Endothelial cell (in vitro differentiated cells): Measurements from ENCODE around the gene CACNB4. TPM values are rescaled to one million over a fixed set of nuclear protein-coding genes. Genes with fewer than 3 reads are reported as not detected.

ENCODE experiments used
- DNase-seq: peaks from one replicate; pipeline ENCODE4 v3.0.0; 2021; ENCODE audit warnings: low spot score
- H3K27ac Mint-ChIP-seq: one replicate; pipeline ENCODE4 v1.8.0; 2021; ENCODE audit warnings: mixed read lengths, inconsistent platforms; ENCODE audit not compliant: unreplicated experiment
- H3K27me3 Mint-ChIP-seq: one replicate; pipeline ENCODE4 v1.8.0; 2021; ENCODE audit warnings: mild to moderate bottlenecking, moderate library complexity, mixed read lengths, inconsistent platforms; ENCODE audit not compliant: unreplicated experiment
- H3K36me3 Mint-ChIP-seq: one replicate; pipeline ENCODE4 v1.8.0; 2021; ENCODE audit warnings: mild to moderate bottlenecking, low read depth, mixed read lengths, inconsistent platforms; ENCODE audit not compliant: unreplicated experiment
- H3K4me1 Mint-ChIP-seq: one replicate; pipeline ENCODE4 v1.8.0; 2021; ENCODE audit warnings: mild to moderate bottlenecking, mixed read lengths, inconsistent platforms; ENCODE audit not compliant: unreplicated experiment
- H3K4me3 Mint-ChIP-seq: one replicate; pipeline ENCODE4 v1.8.0; 2021; ENCODE audit warnings: mild to moderate bottlenecking, mixed read lengths, inconsistent platforms; ENCODE audit not compliant: unreplicated experiment
- H3K9me3 Mint-ChIP-seq: one replicate; pipeline ENCODE4 v1.8.0; 2021; ENCODE audit warnings: mixed read lengths, inconsistent platforms; ENCODE audit not compliant: unreplicated experiment
- total RNA-seq: library from RNA; stranded (reverse); fragmentation: NEBNext Ultra II Directional; extraction: Animal tissue kit (Norgen Biotek cat#: 25700); gene quantifications from one replicate; pipeline ENCODE4 v1.2.1, GENCODE V29; 2021; ENCODE audit not compliant: unreplicated experiment
- TF ChIP-seq, protein P1 (sequence below): fragments of 200-600 bp; sonication (generic); IDR thresholded peaks from one replicate; pipeline ENCODE4 v1.5.0; 2021; ENCODE audit warnings: antibody characterized with exemption; ENCODE audit not compliant: unreplicated experiment

CACNB4 gene
- total RNA-seq, 1 donor from 2014 or later, result 1.5 TPM

DNA sequence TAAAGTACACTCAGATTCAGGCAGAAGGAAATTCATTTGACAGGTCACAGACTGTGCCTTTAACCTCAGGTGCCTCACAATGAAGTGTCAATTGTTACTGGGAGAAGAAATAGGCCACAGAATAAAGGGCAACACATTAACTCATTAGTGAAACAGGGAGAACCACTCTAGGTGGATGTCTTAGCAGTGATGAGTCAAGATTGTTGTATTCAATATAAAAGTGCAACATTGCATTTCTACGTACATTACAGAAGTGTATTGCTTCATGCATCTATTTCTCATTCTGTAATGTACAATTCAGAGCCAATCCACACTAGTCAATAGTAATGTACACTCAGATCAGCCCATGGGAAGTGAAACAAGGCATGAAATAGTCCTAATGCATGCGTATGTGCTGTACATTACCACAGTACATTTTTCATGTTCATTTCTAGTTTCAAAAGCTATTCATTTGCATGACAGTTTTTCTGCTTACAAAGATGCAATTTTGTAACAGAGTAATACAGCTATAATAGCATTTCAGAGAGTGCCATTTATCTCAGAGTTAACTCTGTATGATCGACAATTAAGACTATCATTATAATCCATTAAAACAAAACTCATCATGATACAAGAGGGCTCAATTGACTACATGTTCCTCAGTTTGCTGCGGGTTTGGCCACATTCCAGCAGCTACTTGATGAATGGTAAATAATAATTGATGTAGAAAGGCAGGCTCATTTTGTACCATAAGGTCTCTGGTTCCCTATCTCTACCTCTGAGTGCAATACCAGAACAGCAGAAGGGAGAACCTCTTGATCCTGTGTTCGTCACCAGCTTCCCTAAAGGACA, 258.4 kb downstream of the CACNB4 start:
- Mint-ChIP-seq H3K4me3 (no peak overlapping the region), H3K9me3 (no peaks in the 10 kb centered on the region), H3K36me3 (no peaks in the 10 kb centered on the region), H3K27me3 (no peaks in the 10 kb centered on the region), H3K27ac (no peak overlapping the region), H3K4me1 (peaks cover 24% of the 10 kb centered on the region)
- TF ChIP-seq, protein P1, sequence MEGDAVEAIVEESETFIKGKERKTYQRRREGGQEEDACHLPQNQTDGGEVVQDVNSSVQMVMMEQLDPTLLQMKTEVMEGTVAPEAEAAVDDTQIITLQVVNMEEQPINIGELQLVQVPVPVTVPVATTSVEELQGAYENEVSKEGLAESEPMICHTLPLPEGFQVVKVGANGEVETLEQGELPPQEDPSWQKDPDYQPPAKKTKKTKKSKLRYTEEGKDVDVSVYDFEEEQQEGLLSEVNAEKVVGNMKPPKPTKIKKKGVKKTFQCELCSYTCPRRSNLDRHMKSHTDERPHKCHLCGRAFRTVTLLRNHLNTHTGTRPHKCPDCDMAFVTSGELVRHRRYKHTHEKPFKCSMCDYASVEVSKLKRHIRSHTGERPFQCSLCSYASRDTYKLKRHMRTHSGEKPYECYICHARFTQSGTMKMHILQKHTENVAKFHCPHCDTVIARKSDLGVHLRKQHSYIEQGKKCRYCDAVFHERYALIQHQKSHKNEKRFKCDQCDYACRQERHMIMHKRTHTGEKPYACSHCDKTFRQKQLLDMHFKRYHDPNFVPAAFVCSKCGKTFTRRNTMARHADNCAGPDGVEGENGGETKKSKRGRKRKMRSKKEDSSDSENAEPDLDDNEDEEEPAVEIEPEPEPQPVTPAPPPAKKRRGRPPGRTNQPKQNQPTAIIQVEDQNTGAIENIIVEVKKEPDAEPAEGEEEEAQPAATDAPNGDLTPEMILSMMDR, result no peak
- no peak for DNase-seq

DNA sequence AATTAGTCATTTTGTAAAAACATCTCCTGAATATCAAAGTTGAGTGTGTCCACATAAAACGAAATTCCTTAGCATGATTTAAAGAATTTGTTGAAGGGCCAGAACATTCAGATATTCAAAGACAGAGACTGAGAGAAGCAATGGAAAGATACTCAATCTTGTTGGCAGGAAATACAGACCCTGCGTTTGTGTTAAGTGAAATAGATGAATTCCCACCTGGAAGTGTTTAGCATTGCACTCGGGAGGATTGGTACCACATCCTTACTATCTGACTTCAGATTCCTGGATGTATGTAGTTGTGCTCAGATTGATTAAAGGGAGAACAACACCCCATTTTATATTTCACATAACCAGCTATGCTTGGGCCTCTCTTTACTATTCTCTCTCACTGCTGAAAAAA, 260.9 kb downstream of the CACNB4 start:
- TF ChIP-seq, protein P1, result no peak

DNA sequence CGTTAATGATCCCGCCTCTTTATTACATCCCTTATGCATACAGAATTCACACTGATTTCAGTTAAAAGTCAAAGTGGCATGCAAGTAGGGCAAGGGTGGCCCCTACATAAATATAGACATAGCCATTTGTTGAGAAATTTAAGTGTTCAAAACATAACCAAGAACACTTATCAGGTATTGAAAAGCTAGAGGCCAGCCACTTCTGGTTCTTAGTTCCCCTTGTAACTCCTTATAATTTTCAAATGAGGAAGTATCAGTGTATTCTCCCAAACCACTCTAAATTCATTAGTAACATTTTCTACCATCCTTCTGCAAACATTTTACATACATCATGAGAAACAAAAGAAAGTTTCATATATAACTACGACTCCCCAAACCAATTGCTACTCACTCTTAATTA, 264.9 kb downstream of the CACNB4 start:
- no peak overlapping the region for H3K27ac Mint-ChIP-seq

More for the DNA sequence above, 260.9 kb downstream of the CACNB4 start:
- no peak for DNase-seq
- Mint-ChIP-seq H3K36me3 (no peaks in the 10 kb centered on the region), H3K4me1 (peaks cover 8% of the 10 kb centered on the region), H3K9me3 (no peaks in the 10 kb centered on the region), H3K27me3 (no peaks in the 10 kb centered on the region), H3K27ac (no peak overlapping the region), H3K4me3 (no peak overlapping the region)

DNA sequence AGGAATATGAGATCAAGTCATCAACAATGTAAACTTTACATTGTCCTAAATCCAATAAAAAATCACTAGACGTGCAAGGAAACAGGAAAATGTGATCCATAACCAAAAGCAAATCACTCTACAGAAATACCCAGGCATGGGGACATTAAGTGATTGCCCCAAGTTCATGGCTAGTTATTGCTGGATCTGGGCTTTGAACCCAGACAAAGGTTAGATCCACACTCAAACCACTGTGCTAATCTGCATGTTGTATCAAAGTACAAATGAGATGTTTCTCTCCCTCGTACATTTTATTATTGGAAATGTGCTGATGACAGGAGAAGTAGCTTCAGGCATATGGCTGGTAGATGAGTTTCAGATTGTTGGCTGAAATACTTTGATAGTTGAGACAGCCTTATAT, 267.9 kb downstream of the CACNB4 start:
- TF ChIP-seq, protein P1, result no peak
- DNase-seq, result no peak
- Mint-ChIP-seq H3K27me3 (peaks cover 9% of the 10 kb centered on the region), H3K9me3 (no peaks in the 10 kb centered on the region), H3K4me1 (peaks cover 32% of the 10 kb centered on the region), H3K4me3 (no peak overlapping the region), H3K27ac (no peak overlapping the region), H3K36me3 (no peaks in the 10 kb centered on the region)

More for the DNA sequence above, 264.9 kb downstream of the CACNB4 start:
- DNase-seq, result no peak
- Mint-ChIP-seq H3K27me3 (peaks cover under 1% of the 10 kb centered on the region), H3K4me1 (peaks cover 15% of the 10 kb centered on the region), H3K36me3 (no peaks in the 10 kb centered on the region), H3K9me3 (no peaks in the 10 kb centered on the region), H3K4me3 (no peak overlapping the region)
- TF ChIP-seq, protein P1, result no peak

DNA sequence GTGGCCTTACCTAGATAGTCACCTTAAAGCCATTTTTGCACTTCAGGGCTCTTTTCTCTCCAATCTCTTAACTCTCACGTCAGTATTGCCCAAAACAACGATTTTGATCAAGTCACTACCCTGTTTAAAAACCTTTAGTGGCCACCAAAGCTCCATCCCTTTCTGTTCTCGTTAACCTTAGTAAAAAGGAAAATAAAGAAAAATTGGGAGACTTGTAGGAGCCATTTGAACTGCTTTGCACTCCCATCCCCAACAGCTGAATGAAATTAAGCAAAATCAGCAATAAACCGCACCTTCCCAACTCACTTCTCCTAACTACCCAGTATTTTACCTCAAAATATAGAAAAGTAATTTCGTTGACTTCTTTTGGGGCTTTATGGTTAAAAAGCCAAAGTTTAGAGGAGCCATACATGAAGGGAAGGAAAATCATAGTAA, 269.9 kb downstream of the CACNB4 start:
- Mint-ChIP-seq H3K9me3 (no peaks in the 10 kb centered on the region), H3K36me3 (no peaks in the 10 kb centered on the region), H3K4me3 (peak overlapping the region; percentile 91), H3K27ac (peak overlapping the region; percentile 83), H3K27me3 (peaks cover 9% of the 10 kb centered on the region), H3K4me1 (peaks cover 43% of the 10 kb centered on the region)
- TF ChIP-seq, protein P1, result no peak
- no peak for DNase-seq
